ENCODE measurements around the gene EXOSC10. TPM values are rescaled to one million over a fixed set of nuclear protein-coding genes. Genes with fewer than 3 reads are reported as not detected.

The EXOSC10 gene
- total and polyA plus RNA-seq, 2 experiments from 2014 or later = 47.0 to 47.2 TPM

DNA sequence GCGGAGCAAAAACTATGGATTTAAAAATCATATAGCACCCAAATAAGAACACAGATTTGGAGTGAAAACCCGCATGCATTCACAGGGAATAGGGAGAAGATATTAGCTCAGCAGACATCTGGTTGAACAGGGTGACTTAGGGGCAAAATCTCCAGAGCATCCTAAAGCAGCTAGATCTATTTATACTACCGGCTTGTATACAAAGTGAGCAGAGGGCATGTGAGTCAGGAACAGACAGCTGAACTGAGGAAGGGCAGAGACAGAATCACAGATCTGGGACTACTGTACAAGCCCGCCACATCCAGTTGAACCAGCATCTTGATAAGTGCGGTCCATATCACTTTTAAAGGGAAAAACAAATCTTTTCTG is 35.2 kb upstream of the EXOSC10 start:
- Histone ChIP-seq H3K27ac (peak overlapping the region; percentile 56), H4K20me1 (ENCODE audit: insufficient read depth, poor library complexity, severe bottlenecking) (no peaks in the 10 kb centered on the region), H3K27me3 (no peaks in the 10 kb centered on the region), H3K9me3 (ENCODE audit: low read depth) (no peaks in the 10 kb centered on the region), H3K36me3 (replicated peaks; ENCODE audit: insufficient read depth, low read depth) (no peaks in the 10 kb centered on the region), H2AFZ (no peak overlapping the region), H3K4me1 (ENCODE audit: insufficient read depth) (peaks cover 6% of the 10 kb centered on the region), H3K9me2 (replicated peaks; ENCODE audit: insufficient read depth) (no peaks in the 10 kb centered on the region), H3K79me2 (no peaks in the 10 kb centered on the region), H3K4me2 (no peak overlapping the region), H3K4me3 (no peak overlapping the region)
- no peak for DNase-seq (ENCODE audit: low spot score)
- WGBS (ENCODE audit: low lambda C conversion rate, missing lambda C conversion rate) = 74% methylated on average over 5 of the region's 5 CpGs
- TF ChIP-seq EZH2 (IDR thresholded peaks at IDR 0.05; ENCODE audit: borderline replicate concordance) = no peak
- TF ChIP-seq, protein P1, sequence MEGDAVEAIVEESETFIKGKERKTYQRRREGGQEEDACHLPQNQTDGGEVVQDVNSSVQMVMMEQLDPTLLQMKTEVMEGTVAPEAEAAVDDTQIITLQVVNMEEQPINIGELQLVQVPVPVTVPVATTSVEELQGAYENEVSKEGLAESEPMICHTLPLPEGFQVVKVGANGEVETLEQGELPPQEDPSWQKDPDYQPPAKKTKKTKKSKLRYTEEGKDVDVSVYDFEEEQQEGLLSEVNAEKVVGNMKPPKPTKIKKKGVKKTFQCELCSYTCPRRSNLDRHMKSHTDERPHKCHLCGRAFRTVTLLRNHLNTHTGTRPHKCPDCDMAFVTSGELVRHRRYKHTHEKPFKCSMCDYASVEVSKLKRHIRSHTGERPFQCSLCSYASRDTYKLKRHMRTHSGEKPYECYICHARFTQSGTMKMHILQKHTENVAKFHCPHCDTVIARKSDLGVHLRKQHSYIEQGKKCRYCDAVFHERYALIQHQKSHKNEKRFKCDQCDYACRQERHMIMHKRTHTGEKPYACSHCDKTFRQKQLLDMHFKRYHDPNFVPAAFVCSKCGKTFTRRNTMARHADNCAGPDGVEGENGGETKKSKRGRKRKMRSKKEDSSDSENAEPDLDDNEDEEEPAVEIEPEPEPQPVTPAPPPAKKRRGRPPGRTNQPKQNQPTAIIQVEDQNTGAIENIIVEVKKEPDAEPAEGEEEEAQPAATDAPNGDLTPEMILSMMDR (IDR thresholded peaks at IDR 0.05; ENCODE audit: poor library complexity) = no peak

DNA sequence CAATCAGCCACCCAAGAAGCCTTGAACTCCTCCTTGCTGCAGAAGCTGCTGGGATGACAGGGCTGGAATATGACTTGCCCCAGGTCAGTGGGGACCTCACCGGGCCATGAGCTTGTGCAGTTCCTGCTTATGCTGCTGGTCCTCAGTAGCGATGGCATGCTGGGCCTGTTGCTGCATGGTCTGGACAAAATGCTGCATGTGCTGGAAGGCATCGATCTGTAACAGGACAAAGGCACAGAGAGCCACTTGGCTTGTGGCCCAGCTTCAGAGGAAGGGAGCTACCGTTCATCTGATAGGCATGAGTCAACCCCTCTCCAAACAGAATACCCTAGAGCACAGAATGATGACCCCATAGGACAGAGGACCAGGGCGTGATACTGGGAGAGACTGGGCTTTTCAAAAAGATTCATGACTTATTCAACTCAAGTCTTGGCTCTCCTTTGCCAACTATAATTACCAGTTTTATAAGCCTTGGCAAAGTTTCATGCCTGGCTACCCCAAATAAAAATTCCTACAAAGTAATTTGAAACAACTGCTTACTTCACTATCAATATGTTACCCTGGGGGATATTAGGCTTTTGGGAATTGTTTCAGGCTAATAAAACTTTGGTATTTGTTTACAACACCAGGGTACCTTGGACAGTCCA is 34.7 kb upstream of the EXOSC10 start:
- no peaks in the 10 kb centered on the region for H3K27me3 ChIP-seq
- no peaks in the 10 kb centered on the region for H3K9me2 ChIP-seq (replicated peaks; ENCODE audit: insufficient read depth)
- no peak overlapping the region for H3K4me2 ChIP-seq
- DNase-seq (ENCODE audit: low spot score) = no peak
- no peaks in the 10 kb centered on the region for H3K79me2 ChIP-seq
- H4K20me1 ChIP-seq (ENCODE audit: insufficient read depth, poor library complexity, severe bottlenecking) = no peaks in the 10 kb centered on the region
- peaks cover 6% of the 10 kb centered on the region for H3K4me1 ChIP-seq (ENCODE audit: insufficient read depth)
- no peaks in the 10 kb centered on the region for H3K36me3 ChIP-seq (replicated peaks; ENCODE audit: insufficient read depth, low read depth)
- no peak for TF ChIP-seq EZH2 (IDR thresholded peaks at IDR 0.05; ENCODE audit: borderline replicate concordance)
- TF ChIP-seq, protein P1 (IDR thresholded peaks at IDR 0.05; ENCODE audit: poor library complexity) = no peak
- no peak for TF ChIP-seq EZH2phosphoT487 (IDR thresholded peaks at IDR 0.05; ENCODE audit: low read depth, severe bottlenecking, unreplicated experiment)
- no peak overlapping the region for H3K4me3 ChIP-seq
- WGBS (ENCODE audit: low lambda C conversion rate, missing lambda C conversion rate) = 74% methylated on average over 5 of the region's 5 CpGs
- peak overlapping the region; percentile 56 for H3K27ac ChIP-seq
- no peaks in the 10 kb centered on the region for H3K9me3 ChIP-seq (ENCODE audit: low read depth)
- H2AFZ ChIP-seq = no peak overlapping the region

DNA sequence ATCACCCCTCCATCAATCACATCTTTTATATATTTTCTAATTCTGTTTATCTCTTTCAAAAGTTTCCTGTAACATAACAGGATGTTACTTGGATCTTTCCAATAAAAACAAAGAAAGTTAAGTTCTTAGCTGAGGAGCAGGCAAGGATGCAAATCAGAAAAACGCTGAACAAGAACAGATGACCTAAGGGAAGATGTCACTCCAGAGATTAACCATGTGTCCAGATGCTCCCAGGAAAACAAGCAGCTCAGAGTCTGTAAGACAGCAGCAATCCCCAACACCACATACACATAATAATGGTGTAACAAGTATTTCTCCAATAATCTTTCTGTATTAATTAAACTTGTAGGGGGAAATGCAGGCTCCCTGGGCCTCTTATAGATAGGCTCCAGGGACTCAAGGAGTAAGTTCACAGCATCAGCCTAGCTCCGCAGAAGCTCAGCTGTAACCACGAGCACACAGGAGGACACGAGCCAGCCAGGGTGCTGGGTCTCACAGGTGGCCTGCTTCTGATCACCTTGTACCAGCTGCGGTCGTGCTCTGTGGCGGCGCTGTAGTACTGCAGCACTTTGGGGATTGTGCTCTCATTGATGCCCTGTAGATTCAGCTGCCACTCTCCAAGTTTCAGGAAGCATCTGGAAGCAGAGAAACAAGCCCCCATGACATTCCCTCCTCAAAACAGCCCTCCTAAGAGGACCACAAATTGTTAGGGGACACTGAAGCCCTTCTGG is 33.1 kb upstream of the EXOSC10 start:
- no peaks in the 10 kb centered on the region for H3K9me2 ChIP-seq (replicated peaks; ENCODE audit: insufficient read depth)
- H3K36me3 ChIP-seq (replicated peaks; ENCODE audit: insufficient read depth, low read depth) = no peaks in the 10 kb centered on the region
- 79% methylated on average over 8 of the region's 8 CpGs for WGBS (ENCODE audit: low lambda C conversion rate, missing lambda C conversion rate)
- no peak for DNase-seq (ENCODE audit: low spot score)
- TF ChIP-seq, protein P1 (IDR thresholded peaks at IDR 0.05; ENCODE audit: poor library complexity) = no peak
- TF ChIP-seq EZH2phosphoT487 (IDR thresholded peaks at IDR 0.05; ENCODE audit: low read depth, severe bottlenecking, unreplicated experiment) = no peak
- TF ChIP-seq EZH2 (IDR thresholded peaks at IDR 0.05; ENCODE audit: borderline replicate concordance) = no peak
- H3K27ac ChIP-seq = no peak overlapping the region
- peaks cover 6% of the 10 kb centered on the region for H3K4me1 ChIP-seq (ENCODE audit: insufficient read depth)
- no peaks in the 10 kb centered on the region for H3K79me2 ChIP-seq
- H3K4me3 ChIP-seq = no peak overlapping the region
- H3K27me3 ChIP-seq = no peaks in the 10 kb centered on the region
- H2AFZ ChIP-seq = no peak overlapping the region
- no peaks in the 10 kb centered on the region for H3K9me3 ChIP-seq (ENCODE audit: low read depth)
- no peaks in the 10 kb centered on the region for H4K20me1 ChIP-seq (ENCODE audit: insufficient read depth, poor library complexity, severe bottlenecking)
- H3K4me2 ChIP-seq = no peak overlapping the region

All from hepatocyte (in vitro differentiated cells).